CD4-positive, alpha-beta T cell (primary cell): ENCODE measurements around the gene TMEM272. TPM values are rescaled to one million over a fixed set of nuclear protein-coding genes. Genes with fewer than 3 reads are reported as not detected.

ENCODE experiments used
- ATAC-seq: fragments of 200-7000 bp; cut with Tn5 transposase; one replicate; pipeline ENCODE4 v1.10.0; 2022; ENCODE audit warnings: mild to moderate bottlenecking; ENCODE audit not compliant: poor library complexity
- CTCF ChIA-PET: fragments of 350-600 bp; sonication (Branson Sonifier 250); formaldehyde crosslinking; loops from one replicate; lab custom pipeline; 2021; ENCODE audit warnings: antibody characterized with exemption, inconsistent platforms; lab: Charles Lee
- POLR2A ChIA-PET: fragments of 350-600 bp; sonication (Branson Sonifier 250); formaldehyde crosslinking; loops from one replicate; lab custom pipeline; 2021; ENCODE audit warnings: antibody characterized with exemption, inconsistent platforms; lab: Charles Lee
- DNase-seq, 14 experiments: peaks; one replicate each; pipeline ENCODE4 v3.0.0-alpha.2; 2013 to 2020; ENCODE audit warnings: mixed read lengths in 2 of 14
- H3K27ac ChIP-seq, 2 donors: one replicate each; pipeline versions ENCODE4 v1.5.1 to v1.7.0; 2013; ENCODE audit warnings: low read length in 2 of 2, low read depth in 1 of 2, mild to moderate bottlenecking in 1 of 2
- H3K27me3 ChIP-seq, 2 experiments: 1 replicate in 1 of 2; 2 replicates in 1 of 2; pipeline versions ENCODE4 v1.6.1 to v1.7.0; 2013; ENCODE audit warnings: low read length in 2 of 2, control low read depth in 1 of 2, mild to moderate bottlenecking in 1 of 2, moderate library complexity in 1 of 2; ENCODE audit not compliant: insufficient read depth in 2 of 2, control insufficient read depth in 1 of 2
- H3K36me3 ChIP-seq: one replicate; pipeline ENCODE4 v1.6.1; 2013; ENCODE audit warnings: low read length, control low read depth; ENCODE audit not compliant: insufficient read depth
- H3K4me1 ChIP-seq: one replicate; pipeline ENCODE4 v1.6.1; 2013; ENCODE audit warnings: low read length, control low read depth; ENCODE audit not compliant: insufficient read depth
- H3K4me3 ChIP-seq: one replicate; pipeline ENCODE4 v1.5.1; 2013; ENCODE audit warnings: mild to moderate bottlenecking, low read length, moderate library complexity
- H3K9me3 ChIP-seq, 2 experiments: 1 replicate in 1 of 2; 2 replicates in 1 of 2; pipeline versions ENCODE4 v1.6.1 to v1.7.0; 2013; ENCODE audit warnings: low read length in 2 of 2, mild to moderate bottlenecking in 2 of 2, control low read depth in 1 of 2, moderate library complexity in 1 of 2; ENCODE audit not compliant: control insufficient read depth in 1 of 2, insufficient read depth in 1 of 2
- H3K27ac Mint-ChIP-seq: one replicate; pipeline ENCODE4 v1.8.0; 2020; ENCODE audit warnings: mixed read lengths
- H3K27me3 Mint-ChIP-seq: one replicate; pipeline ENCODE4 v1.8.0; 2021; ENCODE audit warnings: mixed read lengths
- H3K36me3 Mint-ChIP-seq: one replicate; pipeline ENCODE4 v1.8.0; 2021; ENCODE audit warnings: low read depth, mixed read lengths
- H3K4me1 Mint-ChIP-seq: one replicate; pipeline ENCODE4 v1.8.0; 2021; ENCODE audit warnings: low read depth, mixed read lengths
- H3K4me3 Mint-ChIP-seq: one replicate; pipeline ENCODE4 v1.8.0; 2020; ENCODE audit warnings: mild to moderate bottlenecking, mixed read lengths
- H3K9me3 Mint-ChIP-seq: one replicate; pipeline ENCODE4 v1.8.0; 2020; ENCODE audit warnings: mixed read lengths
- CTCF ChIP-seq: fragments of 200-600 bp; IDR thresholded peaks from one replicate; pipeline ENCODE4 v1.8.0; 2022; ENCODE audit warnings: antibody characterized with exemption, mild to moderate bottlenecking
- intact Hi-C, 2 experiments: fragments of 100-400 bp; cut with DNase I in 1 of 2; cut with micrococcal nuclease in 1 of 2; formaldehyde crosslinking; loops; one replicate each; pipeline versions ENCODE4 v1.15.1 to v1.9.0; 2023 to 2025; cut with DNase I, micrococcal nuclease
- total RNA-seq, 174 experiments: library from RNA in 2 of 174; stranded (reverse) in 2 of 174; gene quantifications; one replicate each; pipeline ENCODE4 v1.2.3 and lab custom pipeline; 2021 to 2026

Gene TMEM272
- total RNA-seq, 2 experiments from 2014 or later: 2.7 to 2.8 TPM

GRCh38 chr13:51837016-51837415, 8.0 kb downstream of the TMEM272 start:
- Histone ChIP-seq H3K4me3 (no peak overlapping the region), H3K27me3 (no peaks in the 10 kb centered on the region), H3K36me3 (no peaks in the 10 kb centered on the region), H3K27ac (no peak overlapping the region), H3K4me1 (peaks cover 5% of the 10 kb centered on the region), H3K9me3 (no peaks in the 10 kb centered on the region)
- DNase-seq (peak in 1 of 14 experiments; percentile 1), ATAC-seq (no peak)
- TF ChIP-seq CTCF: no peak
- Mint-ChIP-seq H3K27me3 (no peaks in the 10 kb centered on the region), H3K4me3 (no peak overlapping the region), H3K9me3 (no peaks in the 10 kb centered on the region), H3K27ac (no peak overlapping the region), H3K4me1 (peaks cover 7% of the 10 kb centered on the region), H3K36me3 (no peaks in the 10 kb centered on the region)
- ChIA-PET POLR2A (no interaction called here), CTCF (no interaction called here)
- intact Hi-C loops: no loop called here

GRCh38 chr13:51834581-51835171, 10.3 kb downstream of the TMEM272 start:
- CTCF ChIA-PET: interaction anchor here (1.6 to 3.8 kb wide), 3 partner anchors 15 to 37 kb away, joined by 3 to 44 read pairs (median 4); no protein-coding TSS in a partner anchor
- H3K27me3 Mint-ChIP-seq: no peaks in the 10 kb centered on the region
- TF ChIP-seq CTCF: no peak
- H3K36me3 Mint-ChIP-seq: no peaks in the 10 kb centered on the region
- Histone ChIP-seq H3K27ac (no peak overlapping the region), H3K4me3 (no peak overlapping the region), H3K4me1 (peaks cover 12% of the 10 kb centered on the region), H3K27me3 (no peaks in the 10 kb centered on the region), H3K36me3 (no peaks in the 10 kb centered on the region), H3K9me3 (no peaks in the 10 kb centered on the region)
- H3K27ac Mint-ChIP-seq: no peak overlapping the region
- no peak overlapping the region for H3K4me3 Mint-ChIP-seq
- intact Hi-C loops: no loop called here
- H3K9me3 Mint-ChIP-seq: no peaks in the 10 kb centered on the region
- peaks cover 25% of the 10 kb centered on the region for H3K4me1 Mint-ChIP-seq
- POLR2A ChIA-PET: interaction anchor here (0.9 to 1.8 kb wide), 3 partner anchors 10 to 21 kb away, joined by 3 to 6 read pairs (median 5); no protein-coding TSS in a partner anchor
- no peak for DNase-seq
- no peak for ATAC-seq

- no peak overlapping the region for H3K4me3 Mint-ChIP-seq
- ATAC-seq (no peak), DNase-seq (no peak)
- TF ChIP-seq CTCF: no peak
- H3K36me3 Mint-ChIP-seq: no peaks in the 10 kb centered on the region
- H3K4me3 ChIP-seq: no peak overlapping the region
- no peak overlapping the region for H3K27ac ChIP-seq
- ChIA-PET POLR2A (interaction anchor here (1.6 to 2.6 kb wide), 3 partner anchors 18 to 29 kb away, joined by 5 to 8 read pairs (median 6); no protein-coding TSS in a partner anchor), CTCF (interaction anchor here (3.8 kb wide), 1 partner anchor 19 kb away, joined by 44 read pairs; no protein-coding TSS in a partner anchor)
- H3K4me1 ChIP-seq: peaks cover 17% of the 10 kb centered on the region
- no peaks in the 10 kb centered on the region for H3K9me3 ChIP-seq
- intact Hi-C loops: no loop called here
- no peaks in the 10 kb centered on the region for H3K9me3 Mint-ChIP-seq
- H3K36me3 ChIP-seq: no peaks in the 10 kb centered on the region
- no peak overlapping the region for H3K27ac Mint-ChIP-seq
- peaks cover 32% of the 10 kb centered on the region for H3K4me1 Mint-ChIP-seq
- no peaks in the 10 kb centered on the region for H3K27me3 ChIP-seq
- H3K27me3 Mint-ChIP-seq: no peaks in the 10 kb centered on the region
Observed at GRCh38 chr13:51833980-51834379, 11.0 kb downstream of the TMEM272 start.
